Measurements from ENCODE around the gene FAM110D. TPM values are rescaled to one million over a fixed set of nuclear protein-coding genes. Genes with fewer than 3 reads are reported as not detected.

FAM110D gene
- total RNA-seq, 1 experiment from 2014 or later = not detected

DNA sequence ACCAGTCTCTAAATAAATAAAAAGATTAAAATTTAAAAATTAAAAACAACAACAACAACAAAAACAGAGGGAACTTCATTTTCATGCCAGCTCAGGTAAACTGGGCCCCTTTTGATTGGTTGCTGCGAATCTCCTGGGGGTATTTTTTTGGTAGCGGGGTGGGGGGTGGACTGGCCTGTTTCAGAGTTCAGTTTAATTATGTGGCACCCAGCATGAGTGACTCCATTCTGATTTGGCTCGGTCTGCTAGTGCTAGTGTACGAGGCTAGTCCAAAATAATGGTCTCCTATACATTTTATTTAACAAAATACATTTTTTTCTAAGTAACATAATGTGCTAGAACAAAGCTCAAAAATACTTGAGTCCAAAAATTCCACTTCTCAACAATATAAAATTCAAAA, 29.1 kb upstream of the FAM110D start:
- DNase-seq (ENCODE audit: low read depth) = no peak

DNA sequence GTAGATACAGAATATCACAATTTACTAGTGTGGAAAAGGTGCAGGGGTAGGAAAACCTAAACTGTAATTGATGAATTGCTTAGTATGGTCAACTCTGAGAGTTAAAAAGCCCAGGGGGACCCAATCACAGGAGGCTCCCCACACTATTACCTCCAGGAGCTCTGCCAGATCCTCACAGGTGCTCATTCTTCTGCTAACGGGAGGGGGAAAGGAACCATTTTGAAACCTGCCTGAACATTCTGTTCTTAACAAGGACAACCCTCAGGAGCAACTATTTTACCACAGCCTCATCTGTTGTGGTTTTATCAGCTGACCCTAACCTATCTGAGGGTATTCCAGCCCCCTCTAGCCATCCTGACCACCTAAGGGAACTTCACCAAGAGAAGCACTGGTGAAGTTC, 28.2 kb upstream of the FAM110D start:
- DNase-seq (ENCODE audit: low read depth) = no peak

DNA sequence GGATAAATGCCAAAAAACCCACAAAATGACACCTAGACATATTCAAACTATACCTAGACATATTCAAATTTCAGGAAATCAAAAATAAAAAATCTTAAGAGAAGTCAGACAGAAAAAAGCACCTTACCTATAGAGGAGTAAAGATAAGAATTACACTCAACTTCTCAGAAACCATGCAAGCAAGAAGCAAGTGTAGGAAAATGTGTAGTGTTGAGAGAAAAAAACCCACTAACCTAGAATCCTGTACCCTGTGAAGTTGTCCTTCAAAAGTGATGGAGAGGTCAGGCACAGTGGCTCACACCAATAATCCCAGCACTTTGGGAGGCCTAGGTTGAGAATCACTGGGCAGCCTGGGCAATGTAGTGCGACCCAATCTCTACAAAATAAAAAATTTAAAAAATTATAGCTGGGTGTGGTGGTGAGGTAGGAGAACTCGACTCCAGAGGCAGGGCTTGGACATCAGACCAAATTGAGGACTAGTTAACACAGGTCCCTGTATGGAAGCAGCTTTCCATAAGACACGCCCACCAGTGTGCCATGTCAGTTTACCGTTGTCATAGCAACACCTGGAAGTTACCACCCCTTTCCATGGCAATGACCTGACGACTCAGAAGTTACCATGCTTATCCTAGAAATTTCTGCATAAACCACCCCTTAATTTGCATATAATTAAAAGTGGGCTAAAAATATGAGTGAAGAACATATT, 26.6 kb upstream of the FAM110D start:
- DNase-seq (ENCODE audit: low read depth) = peak; percentile 44

DNA sequence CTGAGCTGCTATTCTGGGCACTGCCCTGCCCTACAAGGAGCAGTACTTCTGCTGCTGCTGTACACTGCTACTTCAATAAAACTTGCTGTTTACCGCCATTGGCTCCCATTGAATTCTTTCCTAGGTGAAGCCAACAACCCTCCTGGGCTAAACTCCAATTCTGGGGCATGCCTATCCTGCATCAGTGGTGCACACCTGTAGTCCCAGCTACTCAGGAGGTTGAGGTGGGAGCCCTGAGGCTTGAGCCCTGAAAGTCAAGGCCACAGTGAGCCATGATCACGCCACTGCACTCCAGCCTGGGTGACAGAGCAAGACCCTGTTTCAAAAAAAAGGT, 26.1 kb upstream of the FAM110D start:
- DNase-seq (ENCODE audit: low read depth) = no peak

DNA sequence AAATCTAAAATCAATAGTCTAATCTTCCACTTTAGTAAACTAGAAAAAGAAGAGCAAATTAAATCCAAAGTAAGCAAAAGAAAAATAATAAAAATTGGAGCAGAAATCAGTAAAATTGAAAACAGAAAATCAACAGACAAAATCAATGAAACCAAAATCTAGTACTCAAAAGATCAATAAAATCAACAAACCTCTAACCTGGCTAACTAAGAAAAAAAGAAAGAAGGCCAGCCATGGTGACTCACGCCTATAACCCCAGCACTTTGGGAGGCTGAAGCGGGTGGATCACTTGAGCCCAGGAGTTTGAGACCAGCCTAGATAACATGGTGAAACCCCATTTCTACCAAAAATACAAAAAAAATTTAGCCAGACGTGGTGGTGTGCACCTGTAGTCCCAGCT, 24.4 kb upstream of the FAM110D start:
- DNase-seq (ENCODE audit: low read depth) = no peak

DNA sequence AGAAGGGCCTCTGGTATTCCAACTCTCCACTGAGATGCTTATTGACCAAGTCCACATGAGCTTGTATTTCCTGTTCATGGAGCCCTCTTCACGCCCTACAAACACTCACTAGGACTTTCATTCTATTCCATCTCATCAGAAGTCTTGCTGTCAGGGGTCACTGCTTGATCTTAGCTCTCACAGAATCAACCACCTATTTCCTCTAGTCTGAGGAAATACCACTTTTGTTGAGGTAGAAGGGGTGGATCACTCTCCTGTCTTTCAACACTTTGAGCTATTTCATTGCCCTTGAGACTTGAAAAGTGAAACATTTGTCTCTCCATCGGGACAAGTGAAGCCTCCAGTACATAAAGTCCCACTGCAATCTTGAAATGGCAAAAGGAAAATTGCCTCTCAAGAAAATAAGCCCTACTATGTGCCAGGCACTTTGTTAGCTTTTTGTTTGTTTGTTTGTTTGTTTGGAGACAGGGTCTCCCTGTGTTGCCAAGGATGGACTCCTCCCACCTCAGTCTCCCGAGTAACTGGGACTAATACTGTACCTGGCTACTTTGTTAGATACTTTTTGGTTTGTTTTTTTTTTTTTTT, 19.8 kb upstream of the FAM110D start:
- DNase-seq (ENCODE audit: low read depth) = no peak

DNA sequence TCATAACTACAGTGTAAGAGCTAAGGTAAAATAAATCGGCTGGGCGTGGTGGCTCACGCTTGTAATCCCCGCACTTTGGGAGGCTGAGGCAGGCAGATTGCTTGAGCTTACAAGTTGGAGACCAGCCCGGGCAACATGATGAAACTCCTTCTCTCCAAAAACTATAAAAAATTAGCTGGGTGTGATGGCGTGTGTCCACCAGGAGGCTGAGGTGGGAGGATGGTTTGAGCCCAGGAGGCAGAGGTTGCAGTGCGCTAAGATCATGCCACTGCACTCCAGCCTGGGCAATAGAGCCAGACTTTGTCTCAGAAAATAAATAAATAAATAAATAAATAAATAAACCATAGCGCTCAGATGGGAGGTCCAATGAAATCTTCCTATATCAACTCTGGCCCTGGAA, 16.7 kb upstream of the FAM110D start:
- no peak for DNase-seq (ENCODE audit: low read depth)

DNA sequence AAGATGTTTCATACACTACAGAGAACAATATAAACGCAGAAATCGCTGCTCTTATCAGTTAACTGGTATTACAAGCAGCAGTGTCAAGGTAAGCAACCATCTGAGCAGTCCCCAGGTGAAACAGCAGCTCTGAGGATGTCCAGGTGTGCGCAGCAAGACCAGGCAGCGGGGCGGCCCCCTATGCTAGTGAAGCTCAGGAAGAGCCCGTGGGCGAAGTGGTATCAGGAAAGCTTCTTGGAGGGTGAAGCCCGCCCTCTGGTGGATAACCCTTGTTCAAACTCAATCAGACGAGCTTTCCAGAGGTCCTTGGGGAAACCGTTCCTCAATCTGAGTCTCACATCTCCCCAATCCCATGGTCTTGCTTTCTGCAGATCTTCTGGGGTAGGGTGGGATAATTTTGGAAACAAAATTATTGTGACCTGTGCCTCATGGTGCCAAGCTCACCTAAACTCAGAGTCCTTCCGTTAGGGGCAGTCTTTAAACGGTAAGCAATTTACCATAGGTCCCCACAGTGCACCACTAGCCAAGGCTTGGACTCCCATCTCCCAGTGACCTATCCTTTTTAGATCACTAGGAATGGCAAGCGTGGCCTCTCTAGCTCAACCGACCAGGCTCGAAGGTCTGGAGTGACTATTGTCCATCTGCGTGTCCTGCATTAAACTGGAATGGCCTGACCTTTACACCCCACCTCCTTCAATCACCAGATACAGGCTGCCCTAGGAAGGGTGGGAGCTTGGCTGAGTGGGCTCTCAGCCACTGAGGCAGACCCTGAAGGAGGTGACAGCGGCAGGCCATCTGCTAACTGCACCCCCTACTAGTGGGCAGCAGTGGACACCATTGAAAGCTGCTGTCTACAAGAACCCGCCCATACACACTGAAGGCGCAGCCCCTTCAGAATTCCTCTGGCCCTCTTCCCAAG, 13.6 kb upstream of the FAM110D start:
- DNase-seq (ENCODE audit: low read depth) = peak; percentile 78

DNA sequence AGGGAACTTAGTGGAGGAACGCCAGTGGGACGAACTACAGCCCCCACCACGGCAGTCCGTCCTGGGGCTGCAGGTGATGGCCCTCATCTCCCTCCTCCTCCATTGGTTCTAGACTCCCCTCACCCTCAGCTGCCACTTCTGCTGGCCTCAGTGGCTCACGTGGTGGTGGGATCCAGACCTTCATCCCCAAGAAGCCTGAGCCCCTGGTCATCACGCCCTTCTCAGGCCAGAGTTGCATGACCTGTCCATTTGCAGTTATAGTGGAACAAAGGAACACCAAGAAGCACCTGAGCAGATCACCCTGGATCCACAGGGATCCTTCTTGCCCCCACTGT, 13.0 kb upstream of the FAM110D start:
- no peak for DNase-seq (ENCODE audit: low read depth)

DNA sequence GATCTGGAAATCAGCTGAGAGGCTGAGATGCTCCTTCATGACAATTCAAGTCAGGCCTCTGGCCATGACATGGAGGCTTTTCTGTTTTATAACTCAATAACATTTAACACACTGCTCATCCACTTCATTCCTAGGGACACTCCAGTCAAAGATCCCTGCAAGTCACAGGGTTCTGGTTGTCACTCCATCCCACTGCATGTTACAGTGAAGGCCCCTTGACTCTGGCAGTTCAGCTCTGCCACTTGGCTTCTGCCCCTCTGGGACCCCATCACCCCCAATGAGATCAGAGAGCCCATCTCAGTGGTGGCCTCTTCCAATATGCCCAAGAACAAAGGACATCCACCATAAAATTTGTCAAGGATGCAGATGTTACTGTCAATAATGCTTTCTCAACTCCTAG, 10.0 kb upstream of the FAM110D start:
- DNase-seq (ENCODE audit: low read depth) = no peak

DNA sequence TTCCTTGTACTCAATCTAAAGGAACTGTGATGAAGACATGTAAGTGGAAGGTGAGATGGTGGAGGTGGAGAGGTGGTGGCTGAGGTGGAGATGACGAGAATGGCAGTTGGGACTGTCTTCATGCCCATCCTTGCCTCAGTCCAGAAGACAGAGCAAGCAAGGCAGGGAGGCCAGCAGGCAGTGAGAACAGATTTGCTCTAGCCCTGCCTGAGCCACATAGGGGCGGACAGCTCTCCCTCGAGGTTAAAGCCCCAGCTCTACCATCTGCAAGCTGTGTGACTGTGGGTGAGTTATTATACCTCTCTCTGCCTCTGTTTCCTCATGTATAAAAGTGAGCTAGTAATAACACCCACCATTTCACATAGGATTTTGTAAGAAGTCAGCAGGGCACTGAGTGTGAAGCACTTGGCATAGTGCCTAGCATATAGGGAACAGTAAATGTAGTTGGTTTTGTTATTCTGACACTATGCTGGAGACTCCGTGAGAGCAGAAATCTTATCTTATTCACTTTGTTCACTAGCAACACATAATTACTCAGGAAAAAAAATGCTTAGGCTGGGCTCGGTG, 4.8 kb upstream of the FAM110D start:
- no peak for DNase-seq (ENCODE audit: low read depth)

DNA sequence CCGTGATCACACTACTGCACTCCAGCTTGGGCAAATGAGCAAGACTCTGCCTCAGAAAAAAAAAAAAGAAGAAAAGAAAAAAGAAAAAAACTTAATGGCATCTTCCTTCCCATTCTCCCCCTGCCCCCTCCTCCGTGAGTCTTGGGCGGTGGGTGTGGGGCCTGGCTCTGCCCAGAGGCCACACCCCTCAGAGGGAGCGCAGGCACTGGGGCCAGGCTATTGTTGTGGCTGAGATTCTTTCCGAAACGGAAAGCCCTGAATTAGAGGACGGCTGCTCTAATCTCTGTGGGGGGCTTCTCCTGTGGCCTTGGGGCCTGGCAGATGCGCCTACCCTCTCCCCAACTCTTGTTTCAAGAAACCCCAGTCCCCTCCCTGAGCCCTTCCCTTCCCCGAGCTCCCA, 4.1 kb upstream of the FAM110D start:
- DNase-seq (ENCODE audit: low read depth) = no peak

DNA sequence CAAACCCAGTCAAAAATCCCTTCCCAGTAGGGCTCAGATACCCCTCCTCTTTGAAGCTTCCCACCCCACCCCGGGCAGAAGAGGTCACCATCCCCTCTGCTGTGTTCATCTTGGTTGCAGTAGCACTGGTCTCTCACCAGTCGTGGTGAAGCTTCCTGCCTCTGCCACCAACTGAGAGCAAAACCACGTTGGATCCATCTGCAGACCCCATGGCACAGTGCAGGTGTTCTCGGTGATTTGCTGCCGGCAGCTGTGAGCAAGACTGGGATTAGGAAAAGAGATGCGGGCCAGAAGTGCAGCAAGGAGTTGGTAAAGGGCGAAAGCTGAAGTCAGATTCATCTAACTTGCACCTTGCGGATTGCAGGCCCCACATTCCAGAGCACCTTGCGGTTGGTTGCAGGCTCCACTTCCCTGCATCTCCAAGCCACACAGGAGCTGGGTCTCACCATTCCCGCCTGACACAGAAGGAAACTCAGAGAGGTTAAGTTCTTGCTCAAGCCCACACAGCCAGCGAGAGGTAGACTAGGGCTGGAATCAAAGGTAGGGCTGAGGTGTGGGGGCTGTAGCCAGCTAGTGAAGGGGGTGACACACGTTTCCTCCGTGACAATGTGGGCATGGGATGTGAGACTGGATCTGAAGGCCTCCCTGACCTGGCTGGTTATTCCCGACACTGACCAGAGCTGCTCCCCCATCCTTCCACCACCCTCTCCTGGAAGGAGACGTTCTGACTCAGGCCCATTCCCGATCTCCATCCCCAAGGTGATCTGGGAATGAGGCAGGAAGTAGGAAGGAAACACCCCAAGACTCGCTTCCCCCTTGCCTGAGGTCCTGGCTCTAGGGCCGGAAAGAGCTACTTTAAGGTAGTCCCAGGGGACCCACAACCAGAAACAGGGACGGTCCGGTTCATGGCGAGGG, 3.3 kb upstream of the FAM110D start:
- no peak for DNase-seq (ENCODE audit: low read depth)

DNA sequence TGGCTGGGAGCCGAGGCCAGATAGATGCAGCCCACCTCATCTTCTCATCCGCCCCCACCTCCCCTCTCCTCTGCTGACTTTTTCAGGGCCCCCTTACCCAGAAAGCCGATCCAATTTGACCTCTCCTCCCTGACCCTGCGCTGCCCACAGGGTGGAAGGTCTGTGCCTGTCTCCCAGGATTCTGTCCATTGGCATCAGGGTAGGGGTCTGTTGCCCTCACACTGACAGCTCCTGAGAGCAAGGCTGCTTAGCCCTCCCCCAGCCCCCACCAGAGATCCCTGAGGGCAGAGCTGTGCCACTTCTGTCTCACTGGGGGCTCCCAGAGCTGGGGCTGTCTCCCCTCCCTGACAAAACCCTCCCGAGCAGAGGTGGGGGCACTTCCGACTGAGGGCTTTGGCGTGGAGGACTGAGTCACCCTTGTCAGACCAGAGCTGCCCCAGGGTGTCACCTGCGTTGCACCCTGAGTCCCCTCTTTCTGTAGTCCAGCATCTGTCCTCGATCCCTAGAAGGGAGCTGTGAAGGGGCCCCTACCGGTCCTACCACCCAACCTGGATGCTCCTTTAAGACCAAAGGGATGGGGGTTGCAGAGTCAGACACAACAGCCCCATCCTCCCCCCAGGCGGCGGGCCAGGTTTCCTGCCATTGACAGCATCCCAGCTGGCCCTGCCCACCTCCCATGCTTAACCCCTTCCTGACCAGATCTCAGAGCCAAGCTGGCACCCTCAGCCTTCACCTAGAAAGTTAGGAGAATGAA, 2.4 kb upstream of the FAM110D start:
- DNase-seq (ENCODE audit: low read depth) = peak; percentile 15

DNA sequence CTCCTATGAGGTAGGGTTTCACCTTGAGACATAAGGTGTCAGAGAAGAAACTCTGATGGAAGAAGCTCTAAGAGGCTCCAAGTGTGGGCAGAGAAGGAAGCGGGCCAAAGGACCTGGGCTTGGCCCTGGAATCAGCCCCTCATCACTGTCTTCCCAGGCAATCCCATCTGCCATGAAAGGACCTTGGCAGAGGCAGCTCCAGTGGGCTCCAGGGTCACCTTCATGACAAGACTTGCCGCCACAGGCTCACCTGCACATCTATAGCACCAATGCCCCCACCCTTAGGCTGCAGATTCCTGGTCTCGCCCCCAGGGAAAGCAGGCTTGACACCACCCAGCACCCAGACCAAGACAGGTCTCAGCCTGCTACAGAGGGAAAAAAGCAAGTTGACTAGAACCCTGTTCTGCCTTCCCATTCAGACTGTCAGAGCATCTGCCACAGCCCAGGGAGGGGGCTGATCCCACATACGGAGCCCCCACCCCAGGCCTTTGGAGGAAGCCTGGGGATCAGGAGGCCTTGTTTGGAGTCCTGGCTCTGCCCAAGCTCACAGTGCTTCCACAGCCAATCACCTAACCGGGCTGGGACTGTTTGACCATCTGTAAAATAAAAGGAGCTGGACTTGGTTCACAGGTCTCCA, 490 bp upstream of the FAM110D start:
- no peak for DNase-seq (ENCODE audit: low read depth)

DNA sequence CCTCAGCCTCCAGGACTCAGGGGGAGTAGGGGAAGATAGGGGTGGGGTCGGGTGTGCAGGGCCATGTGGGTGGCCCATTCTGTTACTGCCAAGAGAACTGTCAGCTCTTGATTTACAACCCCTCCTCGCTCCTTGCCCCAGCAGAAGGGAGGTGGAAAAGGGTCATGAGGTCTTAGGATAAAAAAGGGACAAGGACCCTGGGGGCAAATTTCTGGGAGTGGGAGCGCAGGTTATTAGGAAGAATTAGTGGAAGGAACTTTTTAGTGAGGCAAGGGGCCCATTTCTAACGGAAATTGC, 812 bp downstream of the FAM110D start:
- DNase-seq (ENCODE audit: low read depth) = no peak

DNA sequence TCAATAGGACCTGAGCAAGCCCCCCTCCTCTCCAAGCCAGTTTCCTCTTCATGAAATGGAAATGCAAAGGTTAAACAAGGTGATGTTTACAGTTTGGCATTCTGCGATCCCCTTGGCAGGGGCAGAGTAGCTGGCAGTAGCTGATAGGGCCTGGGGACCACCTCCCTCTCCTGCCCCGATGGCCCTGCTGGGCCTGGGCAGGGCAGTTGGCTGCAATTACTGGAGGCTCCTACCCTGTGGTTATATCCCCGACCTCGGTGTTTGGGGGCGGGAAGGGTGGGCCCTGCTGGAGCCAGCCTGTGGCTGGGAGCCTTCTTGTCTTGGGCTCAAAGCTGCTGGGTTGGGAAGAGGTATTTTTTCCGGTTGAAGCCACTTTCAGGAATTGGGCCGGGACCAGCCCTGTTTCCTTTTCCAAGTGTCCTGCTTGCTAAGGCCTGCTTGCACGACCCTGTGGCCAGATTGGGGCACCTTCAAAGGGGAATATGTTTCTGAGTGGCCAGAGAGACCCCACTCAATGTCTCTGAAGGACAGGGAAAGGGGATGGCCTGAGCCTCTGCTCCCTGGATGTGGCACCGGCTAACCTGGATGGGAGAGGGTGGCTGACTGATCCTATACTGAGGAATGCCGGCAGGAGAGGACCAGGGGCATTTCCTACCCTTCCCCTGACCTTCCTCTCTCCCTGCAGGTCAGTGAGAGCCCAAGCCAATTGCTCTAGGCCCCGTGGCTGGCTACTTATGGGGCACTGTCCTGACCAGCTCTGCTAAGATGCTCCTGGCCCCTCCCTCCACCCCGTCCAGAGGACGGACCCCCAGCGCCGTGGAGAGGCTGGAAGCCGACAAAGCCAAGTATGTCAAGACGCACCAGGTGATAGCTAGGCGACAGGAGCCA, 1.9 kb downstream of the FAM110D start:
- no peak for DNase-seq (ENCODE audit: low read depth)

DNA sequence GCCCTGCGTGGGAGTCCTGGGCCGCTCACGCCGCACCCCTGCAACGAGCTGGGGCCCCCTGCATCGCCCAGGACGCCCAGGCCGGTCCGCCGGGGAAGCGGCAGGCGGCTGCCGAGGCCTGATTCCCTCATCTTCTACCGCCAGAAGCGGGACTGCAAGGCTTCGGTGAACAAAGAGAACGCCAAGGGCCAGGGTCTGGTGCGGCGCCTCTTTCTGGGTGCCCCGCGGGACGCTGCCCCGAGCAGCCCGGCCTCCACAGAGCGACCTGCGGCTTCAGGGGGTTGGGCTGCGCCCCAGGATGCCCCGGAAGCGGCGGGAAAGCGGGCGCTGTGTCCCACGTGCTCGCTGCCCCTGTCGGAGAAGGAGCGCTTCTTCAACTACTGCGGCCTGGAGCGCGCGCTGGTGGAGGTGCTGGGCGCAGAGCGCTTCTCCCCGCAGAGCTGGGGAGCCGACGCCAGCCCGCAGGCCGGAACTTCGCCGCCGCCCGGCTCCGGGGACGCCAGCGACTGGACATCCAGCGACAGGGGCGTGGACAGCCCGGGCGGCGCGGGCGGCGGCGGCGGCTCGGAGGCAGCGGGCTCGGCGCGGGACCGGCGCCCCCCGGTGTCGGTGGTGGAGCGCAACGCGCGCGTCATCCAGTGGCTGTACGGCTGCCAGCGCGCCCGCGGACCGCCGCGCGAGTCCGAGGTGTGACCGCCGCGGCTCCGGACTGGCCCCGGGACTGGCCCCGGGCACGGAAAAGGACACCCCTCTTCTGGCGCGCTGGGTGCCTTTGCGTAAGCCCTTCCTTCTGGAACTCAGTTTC, 2.7 kb downstream of the FAM110D start:
- peak; percentile 49 for DNase-seq (ENCODE audit: low read depth)

DNA sequence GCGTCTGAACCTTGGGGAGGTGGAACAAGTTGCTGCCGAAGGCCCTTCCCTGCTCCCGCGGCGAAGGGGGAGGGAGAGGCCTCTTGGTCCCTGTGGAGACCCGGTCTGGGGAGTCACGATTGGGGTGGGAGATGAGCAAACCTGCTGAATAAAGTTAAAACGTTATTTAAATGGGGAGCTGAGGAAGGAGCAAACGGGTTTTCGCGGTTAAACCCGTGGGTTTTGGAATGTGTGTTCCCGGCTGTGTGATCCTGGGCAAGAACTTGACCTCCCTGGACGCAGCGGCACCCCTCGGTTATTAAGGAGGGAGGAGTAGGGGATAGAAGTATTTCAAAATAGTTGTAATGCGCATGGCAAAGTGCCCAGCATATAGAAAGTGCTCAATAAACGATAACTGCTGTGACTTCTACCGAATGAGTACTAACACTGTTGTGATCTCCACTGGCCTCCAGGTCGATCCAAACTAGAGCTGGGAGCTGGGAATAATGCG, 3.4 kb downstream of the FAM110D start:
- no peak for DNase-seq (ENCODE audit: low read depth)
